H1 (cell line): ENCODE data around the gene NDUFB8. TPM values are rescaled to one million over a fixed set of nuclear protein-coding genes. Genes with fewer than 3 reads are reported as not detected.

Source experiments
- CTCF ChIA-PET: fragments of 300-600 bp; sonication (Branson Sonifier 250); formaldehyde crosslinking; loops from one replicate; lab custom pipeline; 2021; ENCODE audit not compliant: partially characterized antibody; lab: Charles Lee
- POLR2A ChIA-PET: fragments of 300-600 bp; sonication (Branson Sonifier 250); formaldehyde crosslinking; loops from one replicate; lab custom pipeline; 2021; ENCODE audit warnings: inconsistent platforms; ENCODE audit not compliant: partially characterized antibody; lab: Charles Lee
- DNase-seq, 2 experiments: peaks; one replicate each; pipeline versions ENCODE4 v3.0.0 to v3.0.0-alpha.2; 2010 to 2022; ENCODE audit warnings: low spot score in 2 of 2, low read depth in 1 of 2, mixed read lengths in 1 of 2
- FAIRE-seq: peaks from 2 replicates; lab custom pipeline; 2011; peaks lifted over from hg19 to GRCh38; lab: Jason Lieb, UNC
- H2AFZ ChIP-seq: 2 replicates; pipeline ENCODE4 v1.8.1; 2012; ENCODE audit warnings: low read length, inconsistent platforms
- H2AK5ac ChIP-seq: 2 replicates; pipeline ENCODE4 v1.6.1; 2013; ENCODE audit warnings: low read depth, low read length
- H2BK120ac ChIP-seq: replicated peaks from 2 replicates; pipeline ENCODE3; 2013; ENCODE audit warnings: low read depth, low read length, inconsistent platforms
- H2BK12ac ChIP-seq: 2 replicates; pipeline ENCODE4 v1.6.1; 2013; ENCODE audit warnings: low read depth, low read length
- H2BK15ac ChIP-seq: 2 replicates; pipeline ENCODE4 v1.6.1; 2013; ENCODE audit warnings: low read length
- H2BK20ac ChIP-seq: 2 replicates; pipeline ENCODE4 v1.6.1; 2013; ENCODE audit warnings: low read length
- H2BK5ac ChIP-seq: 2 replicates; pipeline ENCODE4 v1.6.1; 2013; ENCODE audit warnings: low read depth, low read length
- H3K14ac ChIP-seq: 2 replicates; pipeline ENCODE4 v1.6.1; 2013; ENCODE audit warnings: inconsistent platforms; ENCODE audit not compliant: insufficient read length
- H3K18ac ChIP-seq: 2 replicates; pipeline ENCODE4 v1.6.1; 2013; ENCODE audit warnings: low read length; ENCODE audit errors: extremely low read depth
- H3K23ac ChIP-seq: 2 replicates; pipeline ENCODE4 v1.6.1; 2013; ENCODE audit warnings: inconsistent platforms; ENCODE audit not compliant: insufficient read length
- H3K23me2 ChIP-seq: 2 replicates; pipeline ENCODE4 v1.6.1; 2013; ENCODE audit warnings: low read depth, low read length
- H3K27ac ChIP-seq: 2 replicates; pipeline ENCODE4 v1.6.1; 2011; ENCODE audit warnings: low read depth, low read length, inconsistent platforms
- H3K27me3 ChIP-seq, 4 experiments: replicated peaks in 1 of 4; 1 replicate in 1 of 4; 2 replicates in 3 of 4; pipeline versions ENCODE4 v1.6.1 to v1.8.1; 2011 to 2013; ENCODE audit warnings: low read length in 3 of 4, mild to moderate bottlenecking in 3 of 4, inconsistent platforms in 2 of 4, mixed read lengths in 2 of 4, moderate library complexity in 1 of 4; ENCODE audit not compliant: control insufficient read depth in 3 of 4, insufficient read depth in 3 of 4; ENCODE audit errors: extremely low read depth in 1 of 4
- H3K36me3 ChIP-seq, 4 experiments: 2 replicates each; pipeline versions ENCODE4 v1.6.1 to v1.8.1; 2011 to 2013; ENCODE audit warnings: mild to moderate bottlenecking in 4 of 4, low read length in 3 of 4, moderate library complexity in 2 of 4, control low read depth in 1 of 4, inconsistent platforms in 1 of 4; ENCODE audit not compliant: insufficient read depth in 4 of 4, control insufficient read depth in 2 of 4
- H3K4ac ChIP-seq: replicated peaks from 2 replicates; pipeline ENCODE3; 2013; ENCODE audit warnings: low read length, low read depth, mixed read lengths, inconsistent platforms; ENCODE audit not compliant: insufficient read length
- H3K4me1 ChIP-seq, 4 experiments: replicated peaks in 1 of 4; 1 replicate in 1 of 4; 2 replicates in 3 of 4; pipeline versions ENCODE4 v1.6.1 to v1.8.1; 2011 to 2013; ENCODE audit warnings: low read length in 3 of 4, inconsistent platforms in 2 of 4, mixed read lengths in 1 of 4; ENCODE audit not compliant: insufficient read depth in 4 of 4, control insufficient read depth in 3 of 4
- H3K4me2 ChIP-seq, 2 experiments: 2 replicates each; pipeline versions ENCODE4 v1.6.1 to v1.8.1; 2011 to 2013; ENCODE audit warnings: low read depth in 2 of 2, low read length in 2 of 2, control low read depth in 1 of 2, inconsistent platforms in 1 of 2, mild to moderate bottlenecking in 1 of 2; ENCODE audit not compliant: insufficient read depth in 1 of 2
- H3K4me3 ChIP-seq, 4 experiments: fragments of 200-600, 300-600 bp in 1 of 4; sonication (generic), shearing (Covaris generic), sonication (Bioruptor Twin) in 1 of 4; 2 replicates each; pipeline versions ENCODE4 v1.5.1 to v1.8.1; 2011 to 2016; ENCODE audit warnings: low read length in 4 of 4, low read depth in 3 of 4, control low read depth in 2 of 4, inconsistent platforms in 2 of 4, mild to moderate bottlenecking in 2 of 4, mixed read lengths in 1 of 4, moderate library complexity in 1 of 4; ENCODE audit not compliant: insufficient read depth in 2 of 4; ENCODE audit errors: extremely low read depth in 1 of 4
- H3K56ac ChIP-seq: replicated peaks from 2 replicates; pipeline ENCODE3; 2013; ENCODE audit warnings: low read depth, mild to moderate bottlenecking, mixed read lengths, low read length, inconsistent platforms; ENCODE audit not compliant: insufficient read length
- H3K79me1 ChIP-seq: 2 replicates; pipeline ENCODE4 v1.6.1; 2013; ENCODE audit warnings: low read depth, low read length, control low read depth
- H3K79me2 ChIP-seq, 2 experiments: 2 replicates each; pipeline versions ENCODE4 v1.6.1 to v1.8.1; 2012 to 2013; ENCODE audit warnings: low read length in 2 of 2, mild to moderate bottlenecking in 2 of 2, inconsistent platforms in 1 of 2; ENCODE audit not compliant: insufficient read depth in 2 of 2, control insufficient read depth in 1 of 2
- H3K9ac ChIP-seq, 4 experiments: replicated peaks in 1 of 4; 1 replicate in 1 of 4; 2 replicates in 3 of 4; pipeline versions ENCODE4 v1.6.1 to v1.8.1; 2011 to 2013; ENCODE audit warnings: low read depth in 3 of 4, low read length in 3 of 4, control low read depth in 2 of 4, mild to moderate bottlenecking in 2 of 4, moderate library complexity in 2 of 4, inconsistent platforms in 1 of 4; ENCODE audit errors: extremely low read depth in 1 of 4
- H3K9me3 ChIP-seq, 2 experiments: 2 replicates each; pipeline versions ENCODE4 v1.6.1 to v1.8.1; 2012 to 2013; ENCODE audit warnings: mild to moderate bottlenecking in 2 of 2, moderate library complexity in 2 of 2, control low read depth in 1 of 2, inconsistent platforms in 1 of 2, low read depth in 1 of 2, low read length in 1 of 2, mixed read lengths in 1 of 2; ENCODE audit not compliant: insufficient read depth in 2 of 2
- H4K20me1 ChIP-seq, 2 experiments: replicated peaks in 1 of 2; 2 replicates each; pipeline versions ENCODE3 to v1.8.1; 2011 to 2013; ENCODE audit warnings: inconsistent platforms in 2 of 2, low read length in 2 of 2, mild to moderate bottlenecking in 1 of 2; ENCODE audit not compliant: insufficient read depth in 2 of 2, control insufficient read depth in 1 of 2
- H4K5ac ChIP-seq: 2 replicates; pipeline ENCODE4 v1.6.1; 2013; ENCODE audit warnings: low read length, low read depth, mixed read lengths, inconsistent platforms; ENCODE audit not compliant: insufficient read length
- H4K8ac ChIP-seq: 2 replicates; pipeline ENCODE4 v1.8.0; 2013; ENCODE audit warnings: mild to moderate bottlenecking, moderate library complexity, low read length, inconsistent platforms; ENCODE audit not compliant: insufficient read depth; ENCODE audit errors: extremely low read depth
- H4K91ac ChIP-seq: replicated peaks from 2 replicates; pipeline ENCODE3; 2013; ENCODE audit warnings: low read length, mixed read lengths, inconsistent platforms; ENCODE audit not compliant: insufficient read length
- CBX8 ChIP-seq: fragments of 300-800, 300-1000 bp; sonication (generic); IDR thresholded peaks from 2 replicates; pipeline ENCODE4 v1.7.1; 2016; ENCODE audit warnings: low read depth, low read length, borderline replicate concordance
- GTF2F1 ChIP-seq: IDR thresholded peaks from 2 replicates; pipeline ENCODE4 v1.6.1; 2012; ENCODE audit warnings: low read depth, low read length, improper control_type of control experiment, borderline replicate concordance
- NRF1 ChIP-seq: IDR thresholded peaks from 2 replicates; pipeline ENCODE4 v1.6.1; 2011; ENCODE audit warnings: mild to moderate bottlenecking, low read depth, low read length, improper control_type of control experiment
- RFX5 ChIP-seq: IDR thresholded peaks from 2 replicates; pipeline ENCODE4 v1.6.1; 2011; ENCODE audit warnings: low read depth, low read length, improper control_type of control experiment, borderline replicate concordance
- SP1 ChIP-seq: IDR thresholded peaks from 2 replicates; pipeline ENCODE4 v1.6.1; 2011; ENCODE audit warnings: low read depth, low read length
- ZNF274 ChIP-seq: IDR thresholded peaks from 2 replicates; pipeline ENCODE4 v1.7.0; 2012; ENCODE audit warnings: low read length, borderline replicate concordance; ENCODE audit errors: extremely low read depth
- WGBS, 2 experiments: shearing (Covaris generic) in 1 of 2; methylation state at CpG; one replicate each; pipeline versions ENCODE4 v1.1.6 to v1.1.7; 2013 to 2015; ENCODE audit warnings: low lambda C conversion rate in 2 of 2, mixed read lengths in 2 of 2, inconsistent platforms in 1 of 2, low coverage in 1 of 2, missing lambda C conversion rate in 1 of 2; ENCODE audit not compliant: insufficient replicate concordance in 2 of 2, insufficient coverage in 1 of 2, insufficient read length in 1 of 2; ENCODE audit errors: extremely low coverage in 1 of 2, missing lambda C conversion rate in 1 of 2; 5-methylcytosine and 5-hydroxymethylcytosine counted together
- polyA plus RNA-seq, 7 experiments: library from polyadenylated mRNA; depleted of rRNA in 3 of 7; stranded (reverse) in 5 of 7; unstranded in 2 of 7; fragments of >200 nt in 5 of 7; fragments of 200-250 nt in 2 of 7; gene quantifications; 1 replicate in 5 of 7; 2 replicates in 1 of 7; 4 replicates in 1 of 7; pipeline versions ENCODE4 v1.2.1 to v1.2.3, GENCODE V29; 2011 to 2013; ENCODE audit warnings: missing spikeins in 2 of 7, mixed read lengths in 2 of 7
- total RNA-seq: library from RNA; stranded (reverse); fragmentation: NEBNext Ultra II Directional; extraction: Animal tissue kit (Norgen Biotek cat#: 25700); gene quantifications from 2 replicates; pipeline ENCODE4 v1.2.1, GENCODE V29; 2021
- TF ChIP-seq, protein P1 (sequence below), 3 experiments: IDR thresholded peaks; 1 replicate in 2 of 3; 2 replicates in 1 of 3; pipeline versions ENCODE4 v1.5.1 to v1.6.1; 2011; ENCODE audit warnings: low read length in 3 of 3, mild to moderate bottlenecking in 3 of 3, inconsistent platforms in 2 of 3, low read depth in 1 of 3, moderate library complexity in 1 of 3; ENCODE audit not compliant: insufficient read depth in 1 of 3; ENCODE audit errors: control extremely low read depth in 1 of 3
- TF ChIP-seq, protein P2 (sequence below): IDR thresholded peaks from 2 replicates; pipeline ENCODE4 v1.6.1; 2011; ENCODE audit warnings: low read depth, mild to moderate bottlenecking, low read length; ENCODE audit not compliant: insufficient read depth

The NDUFB8 gene
- total and polyA plus RNA-seq, 2 of the 8 experiments (the other 6 are each of a cell fraction or from before 2014, with no cell fraction given), result 175 to 455 TPM

DNA sequence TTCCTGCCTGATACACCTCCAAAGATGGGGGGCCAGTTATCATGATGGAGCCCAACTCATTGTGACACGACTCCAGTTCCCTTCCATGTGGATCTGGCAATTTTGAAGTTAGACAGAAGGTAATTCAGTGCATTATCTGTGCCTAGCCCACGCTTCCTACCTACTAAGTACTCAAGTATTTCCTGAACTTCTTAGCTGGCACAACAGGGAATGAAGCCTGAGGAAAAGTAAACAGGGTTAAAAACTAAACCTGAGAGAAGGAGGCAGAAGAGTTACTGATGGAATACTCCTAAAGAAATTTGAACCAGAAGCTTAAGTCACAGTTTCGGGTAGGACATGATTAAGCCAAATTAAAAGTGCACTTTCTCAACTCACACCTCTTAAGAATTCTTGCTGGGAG is 8.9 kb downstream of the NDUFB8 start:
- H3K27me3 ChIP-seq, result peaks cover 2 to 24% (median 15%) of the 10 kb centered on the region in 4 experiments; a peak in 6 of 7 replicates
- no peak overlapping the region for H3K9ac ChIP-seq

More for the DNA sequence above, 8.9 kb downstream of the NDUFB8 start:
- Histone ChIP-seq H3K23ac (no peak overlapping the region), H3K56ac (no peak overlapping the region), H2BK20ac (no peak overlapping the region), H3K23me2 (peaks cover 8% of the 10 kb centered on the region), H3K79me2 (no peaks in the 10 kb centered on the region), H4K8ac (no peak overlapping the region; the same call in 1 of the 2 replicates), H2BK12ac (no peak overlapping the region), H3K79me1 (no peaks in the 10 kb centered on the region), H3K9me3 (no peaks in the 10 kb centered on the region), H3K27ac (no peak overlapping the region), H3K36me3 (peaks cover 0 to 21% (median 3%) of the 10 kb centered on the region in 4 experiments; a peak in 4 of 8 replicates), H3K18ac (no peak overlapping the region), H3K4ac (no peak overlapping the region), H3K14ac (no peak overlapping the region), H2AK5ac (no peak overlapping the region), H2BK5ac (no peak overlapping the region), H3K4me2 (no peak overlapping the region), H2BK120ac (no peak overlapping the region), H2AFZ (no peak overlapping the region), H4K91ac (no peak overlapping the region), H3K4me3 (no peak overlapping the region), H2BK15ac (no peak overlapping the region), H4K20me1 (peaks cover 0 to 2% of the 10 kb centered on the region in 2 experiments), H3K4me1 (peaks cover 0 to 3% (median under 1%) of the 10 kb centered on the region in 4 experiments; a peak in 2 of 7 replicates), H4K5ac (no peak overlapping the region)
- 88% methylated on average over 3 of the region's 3 CpGs; no CpG with 5 or more reads in 1 of the 2 experiments for WGBS, 2 experiments
- POLR2A ChIA-PET, result interaction anchor here (0.7 to 1.5 kb wide), 6 partner anchors 13 to 157 kb away, joined by 3 to 9 read pairs (median 4); no protein-coding TSS in a partner anchor
- CTCF ChIA-PET, result interaction anchor here (0.8 to 9.8 kb wide), 6 partner anchors 11 to 358 kb away, joined by 3 to 114 read pairs (median 38); partner anchors contain the start of gene HIF1AN
- FAIRE-seq, result no peak
- DNase-seq, result no peak
- no peak for TF ChIP-seq NRF1
- TF ChIP-seq SP1, result no peak
- no peak for TF ChIP-seq ZNF274
- TF ChIP-seq GTF2F1, result no peak
- TF ChIP-seq, protein P1, sequence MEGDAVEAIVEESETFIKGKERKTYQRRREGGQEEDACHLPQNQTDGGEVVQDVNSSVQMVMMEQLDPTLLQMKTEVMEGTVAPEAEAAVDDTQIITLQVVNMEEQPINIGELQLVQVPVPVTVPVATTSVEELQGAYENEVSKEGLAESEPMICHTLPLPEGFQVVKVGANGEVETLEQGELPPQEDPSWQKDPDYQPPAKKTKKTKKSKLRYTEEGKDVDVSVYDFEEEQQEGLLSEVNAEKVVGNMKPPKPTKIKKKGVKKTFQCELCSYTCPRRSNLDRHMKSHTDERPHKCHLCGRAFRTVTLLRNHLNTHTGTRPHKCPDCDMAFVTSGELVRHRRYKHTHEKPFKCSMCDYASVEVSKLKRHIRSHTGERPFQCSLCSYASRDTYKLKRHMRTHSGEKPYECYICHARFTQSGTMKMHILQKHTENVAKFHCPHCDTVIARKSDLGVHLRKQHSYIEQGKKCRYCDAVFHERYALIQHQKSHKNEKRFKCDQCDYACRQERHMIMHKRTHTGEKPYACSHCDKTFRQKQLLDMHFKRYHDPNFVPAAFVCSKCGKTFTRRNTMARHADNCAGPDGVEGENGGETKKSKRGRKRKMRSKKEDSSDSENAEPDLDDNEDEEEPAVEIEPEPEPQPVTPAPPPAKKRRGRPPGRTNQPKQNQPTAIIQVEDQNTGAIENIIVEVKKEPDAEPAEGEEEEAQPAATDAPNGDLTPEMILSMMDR (IDR thresholded peaks at IDR 0.05; ENCODE audit: control extremely low read depth in 1 of 3, insufficient read depth in 1 of 3, low read depth in 1 of 3, low read length in 3 of 3), result no peak
- TF ChIP-seq CBX8, result no peak
- TF ChIP-seq, protein P2, sequence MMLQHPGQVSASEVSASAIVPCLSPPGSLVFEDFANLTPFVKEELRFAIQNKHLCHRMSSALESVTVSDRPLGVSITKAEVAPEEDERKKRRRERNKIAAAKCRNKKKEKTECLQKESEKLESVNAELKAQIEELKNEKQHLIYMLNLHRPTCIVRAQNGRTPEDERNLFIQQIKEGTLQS, result no peak
- no peak for TF ChIP-seq RFX5
